ENCODE results near the gene ZBTB7A.

The ZBTB7A gene

DNA sequence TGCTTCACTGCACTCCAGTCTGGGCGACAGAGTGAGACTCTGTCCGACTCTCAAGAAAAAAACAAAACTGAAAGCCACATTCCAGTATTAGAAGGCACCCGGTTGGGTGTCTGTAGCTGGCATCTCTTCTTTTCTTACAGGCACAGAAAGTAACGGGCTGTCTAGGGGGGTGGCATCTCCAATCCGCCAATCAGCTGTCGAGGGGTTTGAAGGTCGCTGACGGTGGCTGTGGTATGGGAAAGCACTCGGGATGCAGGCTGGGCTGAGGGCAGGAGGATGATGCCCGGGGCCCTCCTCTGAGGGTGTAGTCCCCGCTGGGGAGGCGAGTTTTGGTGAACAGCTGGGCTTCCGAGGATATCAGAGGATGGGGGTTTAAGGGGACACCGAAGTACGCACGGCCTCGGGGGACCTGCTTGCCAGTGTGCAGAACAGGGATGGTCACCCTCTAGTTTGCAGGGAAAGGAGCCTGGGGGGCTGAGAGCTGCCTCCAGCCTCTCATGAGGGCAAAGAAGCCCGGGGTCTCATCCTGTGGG is 27.0 kb upstream of the ZBTB7A start:
- no peak for DNase-seq

DNA sequence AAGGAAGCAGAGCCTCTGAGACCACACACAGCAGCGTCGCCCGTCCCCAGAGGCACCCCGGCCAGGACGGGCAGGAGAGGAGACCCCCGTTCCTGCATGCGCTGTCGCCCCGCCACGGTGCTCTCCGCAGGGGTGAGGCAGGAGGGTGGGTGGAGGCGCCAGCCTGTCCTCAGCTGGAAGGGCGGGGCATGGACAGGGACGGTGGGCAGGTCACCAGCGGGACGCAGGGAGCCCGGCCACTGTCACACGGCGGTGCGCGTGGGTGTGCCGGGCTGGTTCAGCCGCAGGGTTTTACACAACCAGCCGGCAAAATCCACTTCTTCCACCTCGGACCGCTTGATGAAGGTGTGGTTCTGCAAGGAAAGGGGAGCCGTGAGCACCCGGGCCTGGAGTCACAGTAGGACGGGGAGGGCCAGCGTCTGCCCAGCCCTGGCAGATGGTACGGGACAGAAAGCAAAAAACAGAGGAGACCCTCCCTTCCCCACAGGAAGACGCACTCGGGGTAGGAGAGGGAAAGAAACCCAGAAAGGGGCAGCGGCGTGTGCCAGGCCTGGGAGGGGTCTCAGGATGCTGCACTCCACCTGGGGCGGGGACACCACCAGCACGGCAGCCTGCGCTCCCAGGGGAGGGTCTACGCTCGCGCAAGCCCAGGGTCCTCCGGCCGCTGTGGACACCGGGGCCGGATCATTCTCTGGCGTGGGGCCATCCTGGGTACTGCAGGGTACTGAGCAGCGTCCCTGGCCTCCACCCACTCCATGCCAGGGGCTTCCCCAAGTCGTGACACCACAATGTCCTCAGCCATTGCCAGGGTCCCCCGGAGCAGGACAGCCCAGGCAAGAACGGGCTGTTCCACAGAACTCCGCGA is 23.9 kb upstream of the ZBTB7A start:
- DNase-seq, result no peak

DNA sequence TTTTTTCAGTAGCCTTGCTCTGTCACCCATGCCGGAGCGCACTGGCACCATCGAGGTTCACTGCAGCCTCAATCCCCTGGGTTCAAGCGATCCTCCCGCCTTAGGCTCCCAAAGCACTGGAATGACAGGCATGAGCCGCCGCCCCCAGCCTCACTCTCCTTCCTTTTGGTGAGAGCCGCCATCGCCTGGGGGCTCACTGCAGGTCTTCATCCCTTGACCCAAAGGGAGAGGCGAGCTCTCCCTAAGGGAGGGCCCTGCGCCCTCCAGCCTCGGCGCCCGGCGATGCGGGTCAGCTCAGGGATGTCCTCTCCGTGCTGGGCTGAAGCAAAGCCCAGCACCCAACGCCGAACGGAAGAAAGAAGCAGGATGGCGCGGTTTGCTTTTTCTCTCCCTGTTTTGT is 23.2 kb upstream of the ZBTB7A start:
- DNase-seq, result no peak

DNA sequence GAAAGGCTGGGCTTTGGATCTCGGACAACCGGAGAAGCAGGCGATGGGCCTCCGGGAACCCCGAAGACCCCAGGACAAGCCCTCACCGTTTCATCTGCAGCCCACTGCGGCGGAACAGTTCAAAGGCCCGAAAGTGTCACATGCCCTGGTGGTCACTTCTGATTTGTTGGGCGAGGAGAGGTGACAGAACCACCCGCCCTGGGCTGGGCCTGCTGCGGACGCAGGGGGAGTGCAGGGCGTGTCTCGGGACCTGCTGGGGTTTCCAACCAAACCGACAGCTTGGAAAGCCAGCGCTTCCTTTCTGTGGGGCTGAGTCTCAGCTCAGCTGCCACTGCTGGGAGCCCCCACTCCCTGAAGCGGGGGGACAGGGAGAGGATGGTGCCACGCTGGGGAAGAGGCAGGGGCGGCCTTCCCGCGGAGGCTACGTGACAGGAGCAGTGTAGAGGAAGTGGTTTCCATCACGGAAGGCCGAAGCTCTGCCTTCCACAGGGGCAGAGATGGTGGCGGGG is 22.8 kb upstream of the ZBTB7A start:
- peak; percentile 54 for DNase-seq

DNA sequence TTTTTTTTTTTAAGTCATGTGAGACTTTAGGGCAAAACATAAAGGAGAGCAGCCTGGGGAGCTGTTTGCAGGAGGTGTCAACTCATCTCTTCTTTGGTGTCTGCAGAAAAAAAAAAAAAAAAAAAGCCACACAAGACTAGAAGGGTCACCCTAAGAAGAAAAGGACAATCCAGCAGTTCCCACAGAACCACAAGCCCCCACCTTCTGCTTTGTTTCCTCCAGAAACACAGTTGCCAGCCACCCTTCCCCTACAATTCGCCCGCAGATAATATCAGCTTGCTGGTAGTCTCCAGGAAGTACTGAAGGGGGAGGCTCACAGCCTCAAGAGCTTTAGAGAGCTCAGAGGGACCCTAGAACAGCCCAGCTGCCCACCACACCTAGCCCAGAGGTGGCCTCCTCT is 22.3 kb upstream of the ZBTB7A start:
- no peak for DNase-seq

DNA sequence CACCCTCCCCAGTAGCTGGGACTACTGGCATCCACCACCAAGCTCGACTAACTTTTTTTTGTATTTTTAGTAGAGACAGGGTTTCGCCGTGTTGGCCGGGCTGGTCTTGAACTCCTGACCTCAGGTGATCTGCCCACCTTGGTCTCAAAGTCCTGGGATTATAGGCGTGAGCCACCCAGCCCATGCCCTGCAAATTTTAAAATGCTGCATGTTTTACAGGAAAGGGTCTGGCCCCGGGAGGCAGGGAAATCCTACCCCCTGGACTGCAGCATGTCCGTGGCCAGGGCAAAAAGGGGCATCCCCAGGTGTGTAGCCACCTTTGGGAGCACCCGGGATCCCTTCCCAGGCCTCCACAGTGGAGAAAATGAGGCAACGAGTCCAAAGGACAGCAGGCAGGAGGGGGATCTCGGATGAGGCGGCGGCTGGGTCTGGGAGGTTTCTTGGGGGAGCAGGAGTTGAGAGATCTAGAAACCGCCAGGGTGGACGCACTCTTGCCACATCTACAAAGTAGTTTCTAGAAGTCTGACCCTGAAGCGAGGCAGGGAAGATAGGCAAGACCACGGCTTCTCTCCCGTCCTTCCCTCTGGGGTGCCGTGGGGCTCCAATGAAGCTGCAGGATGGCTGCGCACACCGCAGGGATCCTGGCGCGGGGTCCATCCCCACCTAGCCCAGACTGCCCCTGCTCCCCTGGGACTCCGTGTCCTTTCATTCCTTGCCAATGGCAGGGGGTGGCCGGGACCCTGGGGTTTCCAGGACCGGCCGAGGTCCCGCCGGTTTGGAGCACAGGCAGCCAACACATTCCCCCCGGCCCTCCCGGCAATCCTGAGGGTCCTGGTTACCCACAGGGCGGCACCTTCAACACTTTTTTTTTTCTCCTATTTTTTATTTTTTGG is 21.3 kb upstream of the ZBTB7A start:
- DNase-seq, result no peak

DNA sequence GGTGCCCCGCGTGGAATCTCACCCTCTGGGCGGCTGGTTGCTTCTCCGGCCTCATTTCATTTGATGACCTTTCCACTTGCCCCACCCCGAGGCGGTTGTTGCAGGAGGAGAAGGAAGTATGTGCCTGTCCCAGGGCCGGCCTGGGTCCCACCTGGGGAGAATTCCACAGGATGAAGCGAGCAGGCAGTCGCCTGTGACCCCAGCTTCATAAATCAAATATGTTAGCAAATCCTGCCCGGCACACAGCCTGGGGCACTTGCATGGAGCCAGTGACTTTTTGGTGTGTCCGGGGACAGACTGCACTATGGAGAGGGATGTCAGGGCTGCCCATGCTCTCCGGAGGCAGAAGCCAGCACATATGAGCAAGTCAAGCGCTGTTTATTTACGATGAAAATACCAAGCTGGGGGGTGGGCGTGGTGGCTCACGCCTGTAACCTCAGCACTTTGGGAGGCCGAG is 19.7 kb upstream of the ZBTB7A start:
- no peak for DNase-seq

DNA sequence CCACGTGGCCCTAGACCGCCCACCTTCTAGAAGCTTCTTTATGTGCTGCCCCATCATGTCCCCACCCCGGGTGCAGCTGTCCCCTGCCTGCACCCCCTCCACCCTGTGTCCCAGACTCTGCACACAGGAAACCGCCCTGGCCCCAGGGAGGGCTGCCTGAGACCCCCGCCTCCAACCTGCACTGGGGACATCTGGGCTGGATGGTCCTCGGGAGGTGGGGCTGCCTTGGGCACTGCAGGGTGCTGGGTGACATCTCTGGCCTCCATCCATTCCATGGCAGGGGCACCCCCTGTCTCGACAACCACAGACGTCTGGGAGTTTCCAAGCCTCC is 17.8 kb upstream of the ZBTB7A start:
- DNase-seq, result no peak

DNA sequence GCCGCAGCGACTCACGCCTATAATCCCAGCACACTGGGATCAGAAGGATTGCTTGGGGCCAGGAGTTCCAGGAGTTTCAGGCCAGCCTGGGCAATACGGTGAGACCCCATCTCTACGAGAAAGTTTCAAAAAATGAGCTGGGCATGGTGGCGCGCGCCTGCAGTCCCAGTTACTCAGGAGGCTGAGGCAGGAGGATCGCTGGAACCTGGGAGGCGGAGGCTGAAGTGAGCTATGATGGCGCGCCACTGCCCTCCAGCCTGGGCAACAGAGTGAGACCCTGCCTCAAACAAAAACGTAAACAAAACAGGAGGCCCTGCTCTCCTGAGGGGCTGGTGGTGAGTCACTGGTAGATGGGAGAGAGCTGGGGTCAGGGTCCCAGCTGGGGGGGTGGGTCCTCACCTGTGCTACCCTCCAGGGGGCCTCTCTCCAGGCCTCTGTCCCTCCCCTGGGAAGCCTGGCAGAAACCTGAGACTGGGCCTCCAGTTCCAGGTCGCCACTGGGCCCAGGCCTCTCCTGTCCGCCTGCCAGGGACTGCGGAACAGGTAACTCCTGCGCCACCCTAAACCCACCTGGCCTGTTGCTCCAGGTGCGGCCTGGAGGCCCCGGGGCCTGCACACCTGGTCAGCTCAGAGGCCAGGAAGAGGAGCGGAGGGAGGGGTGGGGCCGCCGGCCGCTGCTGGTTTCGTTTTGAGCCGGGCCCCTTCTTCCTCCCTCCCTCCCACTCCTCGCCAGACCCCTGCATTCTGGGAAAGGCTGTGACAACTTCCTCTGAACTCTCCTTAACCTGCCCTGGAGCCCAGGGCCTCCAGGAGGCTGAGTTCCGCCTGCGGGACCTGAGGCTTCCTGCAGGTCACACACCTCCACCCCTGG is 17.2 kb upstream of the ZBTB7A start:
- no peak for DNase-seq

DNA sequence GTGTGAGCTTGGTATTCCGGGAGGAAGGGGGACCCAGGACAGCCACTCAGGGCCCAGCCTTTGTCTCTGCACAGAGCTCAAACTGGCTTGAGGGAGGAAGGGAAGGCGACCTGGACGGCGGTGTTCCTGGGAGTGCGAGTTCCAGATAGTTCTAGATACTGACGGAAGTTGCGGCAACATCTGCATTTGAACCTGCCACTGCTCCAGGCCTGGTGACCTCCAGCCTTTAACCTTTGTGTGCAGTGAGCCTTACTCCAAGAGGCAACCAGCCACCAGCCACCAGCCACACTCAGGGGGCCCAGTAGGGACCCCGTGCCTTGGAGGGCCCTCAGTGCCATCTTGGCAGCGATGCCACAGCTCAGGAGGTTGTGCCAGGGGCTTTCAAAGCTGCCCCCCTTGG is 15.5 kb upstream of the ZBTB7A start:
- no peak for DNase-seq

DNA sequence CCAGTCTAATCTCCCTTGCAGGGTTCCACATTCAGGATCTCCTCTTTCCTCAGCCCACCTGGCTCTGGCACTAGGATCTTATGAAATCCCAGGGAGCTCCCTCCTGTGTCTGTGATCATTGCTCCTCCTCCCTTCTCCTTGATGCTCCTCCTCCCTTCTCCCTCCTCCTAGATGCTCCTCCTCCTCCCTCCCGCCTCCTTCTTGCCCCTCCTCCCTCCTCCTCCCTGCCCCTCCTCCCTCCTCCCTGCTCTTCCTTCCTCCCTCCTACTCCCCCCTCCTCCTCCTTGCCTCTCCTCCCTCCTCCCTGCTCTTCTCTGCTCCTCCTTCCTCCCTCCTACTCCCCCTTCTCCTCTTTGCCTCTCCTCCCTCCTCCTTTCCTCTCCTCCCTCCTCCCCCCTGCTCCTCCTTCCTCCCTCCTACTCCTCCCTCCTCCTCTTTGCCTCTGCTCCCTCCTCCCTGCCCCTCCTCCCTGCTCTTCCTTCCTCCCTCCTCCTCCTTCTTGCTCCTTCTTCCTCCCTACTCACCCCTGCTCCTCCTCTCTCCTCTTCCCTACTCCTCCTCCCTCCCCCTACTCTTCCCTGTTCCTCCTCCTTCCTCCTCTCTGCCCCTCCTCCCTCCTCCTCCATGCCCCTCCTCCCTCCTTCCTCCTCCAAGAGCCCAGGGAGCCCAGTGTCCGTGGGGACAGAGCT is 14.9 kb upstream of the ZBTB7A start:
- no peak for DNase-seq

DNA sequence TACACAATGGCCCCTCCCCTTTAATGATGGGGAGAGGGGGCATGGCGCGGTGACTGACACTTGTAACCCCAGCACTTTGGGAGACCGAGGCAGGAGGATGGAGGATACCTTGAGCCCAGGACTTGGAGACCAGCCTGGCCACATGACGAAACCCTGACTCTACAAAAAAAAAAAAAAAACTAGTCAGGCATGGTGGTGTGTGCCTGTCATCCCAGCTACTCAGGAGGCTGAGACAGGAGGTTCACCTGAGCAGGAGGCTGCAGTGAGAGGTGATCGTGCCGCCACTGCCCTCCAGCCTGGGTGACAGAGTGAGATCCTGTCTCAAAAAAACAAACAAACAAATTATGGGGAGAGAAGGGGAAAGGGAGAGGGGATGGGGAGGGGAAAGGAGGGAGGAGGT is 13.8 kb upstream of the ZBTB7A start:
- no peak for DNase-seq

DNA sequence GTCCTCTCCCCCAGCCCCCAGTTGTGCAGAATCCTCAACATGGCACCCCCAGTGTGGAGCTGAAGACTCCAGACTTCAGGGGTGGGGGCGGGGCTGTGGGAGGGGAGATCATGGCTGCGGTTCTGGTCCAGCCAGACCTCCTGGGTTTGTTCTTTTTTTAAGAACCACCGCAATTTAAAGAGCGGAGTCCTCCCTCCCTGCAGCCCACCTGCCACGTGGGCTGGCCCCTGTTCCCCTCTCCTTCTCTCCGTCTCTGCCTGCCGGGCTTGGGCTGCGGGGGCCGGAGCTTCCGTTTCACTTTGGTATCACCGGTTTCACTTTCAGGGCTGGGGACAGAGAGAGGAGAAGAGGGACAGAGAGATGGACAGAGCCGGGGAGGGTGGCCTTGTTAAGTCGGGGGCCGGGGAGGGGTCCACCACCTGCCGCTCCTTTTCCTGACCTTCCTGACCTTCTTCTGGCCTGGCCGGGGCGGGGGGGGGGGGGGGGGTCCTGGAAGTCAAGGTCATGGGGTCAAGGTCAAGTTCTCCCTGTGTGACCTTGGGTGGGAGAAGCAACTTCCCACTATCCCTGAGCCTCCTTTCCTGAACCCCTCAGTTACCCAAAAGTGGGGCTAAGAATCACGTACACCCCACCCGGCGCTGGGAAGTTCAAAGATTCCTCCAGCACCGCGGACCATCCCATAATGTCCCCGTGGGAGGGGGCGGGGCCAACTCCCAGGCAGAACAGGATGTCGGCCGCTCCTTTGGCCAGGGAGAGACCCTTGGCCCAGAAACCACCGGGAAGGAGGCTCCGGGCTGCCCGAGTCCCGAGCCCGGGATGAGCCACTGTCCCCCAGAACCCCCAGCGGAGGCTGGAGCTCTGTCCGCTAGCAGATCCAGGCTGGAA is 11.3 kb upstream of the ZBTB7A start:
- DNase-seq, result peak; percentile 45

DNA sequence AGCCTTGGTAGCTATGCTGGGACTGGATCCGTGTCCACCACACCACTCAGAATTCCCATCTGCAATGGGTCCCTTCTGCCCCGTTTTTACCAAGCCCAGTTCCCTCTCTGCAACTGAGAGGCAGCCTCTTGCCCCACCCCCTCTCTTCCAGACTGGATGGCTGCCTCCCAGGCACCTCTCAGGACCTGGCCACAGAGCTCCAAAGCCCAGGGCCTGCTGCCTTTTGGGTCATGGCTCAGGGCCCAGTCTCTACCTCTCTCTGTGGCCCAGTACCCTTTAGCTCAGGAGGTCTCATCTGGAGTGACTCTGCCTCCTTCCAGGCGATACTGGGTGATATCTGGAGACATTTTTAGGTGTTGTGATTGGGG is 10.3 kb upstream of the ZBTB7A start:
- DNase-seq, result no peak

DNA sequence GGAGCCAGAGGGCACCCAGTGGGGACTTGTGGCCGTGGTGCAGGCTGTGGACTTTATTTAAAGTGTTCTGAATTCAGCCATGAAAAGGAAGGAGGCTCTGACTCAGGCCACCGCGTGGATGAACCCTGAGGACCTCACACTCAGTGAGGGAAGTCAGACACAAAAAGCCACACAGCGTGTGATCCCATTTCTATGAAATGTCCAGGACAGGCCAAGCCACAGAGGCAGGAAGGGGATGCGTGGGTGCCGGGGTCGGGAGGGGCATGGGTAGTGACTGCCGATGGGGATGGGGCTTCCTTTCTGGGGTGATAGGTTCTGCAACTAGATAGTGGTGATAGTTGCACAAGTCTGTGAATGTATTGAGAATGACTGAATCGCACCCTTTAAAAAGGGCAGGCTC is 8.7 kb upstream of the ZBTB7A start:
- DNase-seq, result no peak

DNA sequence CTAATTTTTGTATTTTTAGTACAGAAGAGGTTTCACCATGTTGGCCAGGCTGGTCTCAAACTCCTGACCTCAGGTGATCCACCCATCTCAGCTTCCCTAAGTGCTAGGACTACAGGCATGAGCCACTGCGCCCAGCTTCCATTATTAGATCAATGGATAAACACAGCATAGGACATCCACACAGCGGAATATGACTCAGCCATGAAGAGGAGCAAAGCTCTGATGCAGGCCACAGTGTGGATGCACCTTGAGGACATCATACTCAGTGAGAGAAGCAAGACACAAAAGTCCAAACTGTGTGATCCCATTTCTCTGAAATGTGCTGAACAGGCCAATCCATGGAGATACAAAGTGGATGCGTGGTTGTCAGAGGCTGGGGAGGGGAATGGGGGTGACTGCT is 4.9 kb upstream of the ZBTB7A start:
- no peak for DNase-seq

DNA sequence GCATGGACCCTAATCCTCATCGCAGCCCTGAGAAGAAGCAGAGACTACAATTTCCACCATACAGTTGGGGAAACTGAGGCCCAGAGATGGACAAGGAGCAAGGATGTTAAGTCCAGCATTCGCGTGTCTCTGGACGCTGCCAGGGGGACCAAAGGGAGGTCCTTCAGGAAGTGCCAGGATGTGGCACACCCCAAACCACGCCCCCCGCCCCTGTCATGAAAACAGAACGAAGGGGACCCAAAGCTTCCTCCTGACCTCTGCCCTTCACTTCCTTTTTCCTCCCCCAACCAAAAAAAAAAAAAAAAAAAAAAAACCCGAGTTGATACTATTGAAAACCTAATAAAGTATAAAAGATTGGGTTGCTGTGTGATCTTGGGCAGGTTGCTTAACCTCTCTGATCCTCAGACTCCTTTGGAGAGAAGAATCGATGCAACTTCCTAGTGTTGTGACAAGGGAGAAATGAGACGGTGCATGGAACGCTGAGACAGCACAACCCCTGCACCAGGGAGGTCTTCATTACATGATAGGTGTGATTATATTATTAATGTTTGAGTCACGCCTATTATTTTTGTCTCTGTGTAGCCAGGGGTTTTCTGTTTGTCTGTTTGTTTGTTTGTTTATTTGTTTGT is 2.7 kb upstream of the ZBTB7A start:
- DNase-seq, result peak; percentile 43

DNA sequence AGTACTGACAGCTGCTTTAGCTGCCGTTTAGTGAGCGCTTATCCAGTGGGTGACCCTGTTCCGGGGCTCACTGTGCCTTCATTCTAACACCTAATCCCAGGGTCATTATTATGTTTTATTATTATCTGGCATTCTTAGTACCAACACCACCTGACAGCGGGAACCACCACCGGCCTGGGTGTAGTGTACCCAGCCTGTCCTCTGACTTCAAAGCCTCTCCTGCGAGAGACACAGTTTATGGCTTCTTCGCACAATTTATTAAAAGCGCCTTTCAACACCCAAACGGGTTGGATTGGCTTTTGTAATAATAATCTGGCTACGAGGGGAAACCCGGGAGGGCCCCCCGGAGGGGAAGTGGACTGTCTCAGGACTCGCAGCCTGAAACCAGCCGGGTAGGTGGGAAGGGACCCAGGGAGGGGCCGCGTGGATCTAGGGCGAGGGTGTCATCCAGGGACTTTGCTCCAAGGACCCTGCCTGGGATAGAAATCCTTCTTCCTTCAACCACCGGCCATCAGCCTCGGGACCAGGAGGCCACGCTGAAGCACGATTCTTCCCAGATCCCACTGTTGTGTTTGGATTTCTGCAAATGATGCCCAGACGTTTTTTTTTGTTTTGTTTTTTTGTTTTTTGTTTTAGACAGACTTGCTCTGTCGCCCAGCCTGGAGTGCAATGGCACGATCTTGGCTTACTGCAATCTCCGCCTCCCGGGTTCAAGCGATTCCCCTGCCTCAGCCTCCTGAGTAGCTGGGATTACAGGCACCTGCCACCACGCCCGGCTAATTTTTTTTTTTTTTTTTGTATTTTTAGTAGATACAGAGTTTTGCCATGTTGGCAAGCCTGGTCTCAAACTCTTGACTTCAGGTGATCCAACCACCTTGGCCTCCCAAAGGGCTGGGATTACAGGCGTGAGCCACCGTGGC is 1.6 kb upstream of the ZBTB7A start:
- no peak for DNase-seq

DNA sequence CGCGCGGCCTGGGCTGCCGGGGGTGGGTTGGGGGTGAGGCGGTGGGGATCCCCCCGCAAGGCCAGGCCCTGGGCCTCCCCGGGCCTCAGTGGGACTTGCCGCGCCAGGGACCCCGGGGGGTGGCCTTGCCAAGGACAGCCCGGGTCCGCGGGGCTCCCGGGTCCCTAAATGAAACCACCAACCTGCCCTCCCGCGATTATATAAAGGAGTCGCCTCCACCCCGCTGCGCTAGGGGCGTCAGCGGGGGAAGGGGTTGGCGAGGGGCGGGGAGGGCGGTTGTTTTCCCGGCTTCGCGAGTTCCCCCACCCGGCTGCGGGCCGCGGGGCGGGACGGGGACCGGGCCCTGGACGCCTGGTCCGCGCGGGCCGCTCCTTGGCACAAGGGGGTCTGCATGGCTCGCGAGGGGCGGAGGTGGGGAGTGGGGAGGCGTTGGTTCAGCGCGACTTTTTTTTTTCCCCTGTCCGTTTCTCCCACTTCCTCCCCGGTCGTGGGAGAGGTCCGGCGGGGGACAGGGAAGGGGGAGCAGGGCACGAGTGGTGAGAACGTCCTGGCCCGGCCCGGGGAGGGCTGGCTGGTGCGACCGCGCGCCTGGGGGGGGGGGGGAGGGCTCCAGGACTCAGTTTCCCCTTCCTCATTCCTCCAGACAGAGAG is 822 bp upstream of the ZBTB7A start:
- DNase-seq, result no peak
